22Rv1 (cell line): ENCODE data around the gene SPTBN1.

Experiments used
- H3K27ac ChIP-seq: fragments of 450-650 bp; 2 replicates; pipeline ENCODE4 v1.5.1; 2017
- ZFX ChIP-seq: fragments of 450-650 bp; IDR thresholded peaks from 2 replicates; pipeline ENCODE4 v1.6.1; 2017; ENCODE audit warnings: antibody characterized with exemption, borderline replicate concordance
- TF ChIP-seq, protein P1 (sequence below): fragments of 450-650 bp; IDR thresholded peaks from 2 replicates; pipeline ENCODE4 v1.5.1; 2017; ENCODE audit warnings: mild to moderate bottlenecking

Gene SPTBN1

DNA sequence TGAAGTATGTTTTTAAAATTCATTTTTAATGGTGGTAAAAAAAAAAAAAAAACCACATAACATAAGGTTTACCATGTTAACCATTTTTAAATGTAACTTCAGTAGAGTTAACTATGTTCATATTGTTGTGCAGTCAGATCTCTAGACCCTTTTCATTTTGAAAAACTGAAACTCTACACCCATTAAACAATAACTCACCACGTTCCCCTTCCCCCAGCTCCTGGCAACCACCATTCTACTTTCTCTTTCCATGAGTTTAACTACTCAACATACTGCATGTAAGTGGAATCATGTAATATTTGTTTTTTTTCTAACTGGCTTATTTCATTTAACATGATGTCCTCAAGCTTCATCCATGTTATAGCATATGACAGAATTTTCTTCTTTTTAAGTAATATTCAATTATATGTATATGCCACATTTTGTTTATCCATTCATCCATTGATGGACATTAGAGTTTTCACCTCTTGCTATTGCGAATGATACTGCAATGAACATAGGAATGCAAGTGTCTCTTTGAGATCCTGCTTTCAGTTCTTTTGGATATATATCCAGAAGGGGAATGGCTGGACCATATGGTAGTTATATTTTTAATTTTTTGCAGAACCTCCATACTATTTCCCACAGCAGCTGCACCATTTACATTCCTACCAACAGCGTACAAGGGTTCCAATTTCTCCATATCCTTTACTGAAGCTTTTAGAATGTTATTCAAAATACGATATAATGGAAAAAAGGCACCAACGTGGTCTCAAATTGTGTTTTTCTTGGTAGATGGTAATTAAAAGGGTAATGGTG lies 91.0 kb downstream of the SPTBN1 start:
- TF ChIP-seq, protein P1, sequence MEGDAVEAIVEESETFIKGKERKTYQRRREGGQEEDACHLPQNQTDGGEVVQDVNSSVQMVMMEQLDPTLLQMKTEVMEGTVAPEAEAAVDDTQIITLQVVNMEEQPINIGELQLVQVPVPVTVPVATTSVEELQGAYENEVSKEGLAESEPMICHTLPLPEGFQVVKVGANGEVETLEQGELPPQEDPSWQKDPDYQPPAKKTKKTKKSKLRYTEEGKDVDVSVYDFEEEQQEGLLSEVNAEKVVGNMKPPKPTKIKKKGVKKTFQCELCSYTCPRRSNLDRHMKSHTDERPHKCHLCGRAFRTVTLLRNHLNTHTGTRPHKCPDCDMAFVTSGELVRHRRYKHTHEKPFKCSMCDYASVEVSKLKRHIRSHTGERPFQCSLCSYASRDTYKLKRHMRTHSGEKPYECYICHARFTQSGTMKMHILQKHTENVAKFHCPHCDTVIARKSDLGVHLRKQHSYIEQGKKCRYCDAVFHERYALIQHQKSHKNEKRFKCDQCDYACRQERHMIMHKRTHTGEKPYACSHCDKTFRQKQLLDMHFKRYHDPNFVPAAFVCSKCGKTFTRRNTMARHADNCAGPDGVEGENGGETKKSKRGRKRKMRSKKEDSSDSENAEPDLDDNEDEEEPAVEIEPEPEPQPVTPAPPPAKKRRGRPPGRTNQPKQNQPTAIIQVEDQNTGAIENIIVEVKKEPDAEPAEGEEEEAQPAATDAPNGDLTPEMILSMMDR = no peak
- TF ChIP-seq ZFX = no peak
- no peak overlapping the region for H3K27ac ChIP-seq

DNA sequence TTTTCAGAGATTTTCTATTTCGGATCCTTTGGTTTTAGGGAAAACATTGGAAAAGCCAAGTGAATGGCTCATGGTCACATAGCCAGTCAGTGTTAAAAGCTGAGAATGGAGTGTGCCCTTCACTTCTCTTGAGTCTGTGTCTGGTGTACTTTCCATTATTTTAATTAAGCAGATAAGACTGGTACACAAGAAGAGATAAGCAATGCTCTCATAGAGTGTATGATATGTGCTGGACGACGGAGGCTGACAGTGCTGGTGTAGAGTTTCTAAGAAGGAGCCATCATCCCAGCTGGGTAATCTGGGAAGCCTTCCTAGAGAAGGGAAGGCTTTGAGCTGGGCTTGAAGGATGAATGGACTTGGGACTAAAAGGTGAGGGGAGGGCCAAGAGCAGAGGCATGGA lies 93.3 kb downstream of the SPTBN1 start:
- H3K27ac ChIP-seq = no peak overlapping the region
- TF ChIP-seq, protein P1 = no peak
- no peak for TF ChIP-seq ZFX

DNA sequence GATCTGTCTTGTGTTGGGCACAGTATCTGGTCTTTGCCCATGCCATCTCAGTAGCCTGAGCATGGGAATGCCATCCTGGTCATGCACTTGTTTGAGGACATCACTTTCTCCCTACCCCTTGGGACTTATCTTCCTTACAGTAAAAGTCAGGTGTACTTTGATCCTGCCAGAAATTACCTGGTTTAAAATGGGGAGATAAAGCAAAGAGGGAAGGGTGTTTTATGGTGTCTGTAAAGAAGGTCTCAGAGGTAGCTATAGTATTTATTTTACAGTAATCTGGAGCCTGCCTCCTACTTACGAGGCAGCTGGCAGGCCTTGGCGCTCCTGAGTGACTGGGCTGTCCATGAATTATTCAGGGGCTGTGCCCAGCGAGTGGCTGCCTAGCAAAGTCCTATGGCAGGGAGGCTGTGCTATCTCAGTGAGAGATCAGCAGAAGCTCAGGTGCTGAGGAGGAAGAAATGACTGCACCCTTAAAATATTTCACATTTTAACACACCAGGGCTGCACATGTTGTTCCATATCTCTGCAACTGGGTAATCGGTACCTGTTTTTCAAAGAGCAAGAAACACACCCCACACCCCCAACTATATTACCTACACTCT lies 93.9 kb downstream of the SPTBN1 start:
- TF ChIP-seq, protein P1 = no peak
- no peak for TF ChIP-seq ZFX
- no peak overlapping the region for H3K27ac ChIP-seq

DNA sequence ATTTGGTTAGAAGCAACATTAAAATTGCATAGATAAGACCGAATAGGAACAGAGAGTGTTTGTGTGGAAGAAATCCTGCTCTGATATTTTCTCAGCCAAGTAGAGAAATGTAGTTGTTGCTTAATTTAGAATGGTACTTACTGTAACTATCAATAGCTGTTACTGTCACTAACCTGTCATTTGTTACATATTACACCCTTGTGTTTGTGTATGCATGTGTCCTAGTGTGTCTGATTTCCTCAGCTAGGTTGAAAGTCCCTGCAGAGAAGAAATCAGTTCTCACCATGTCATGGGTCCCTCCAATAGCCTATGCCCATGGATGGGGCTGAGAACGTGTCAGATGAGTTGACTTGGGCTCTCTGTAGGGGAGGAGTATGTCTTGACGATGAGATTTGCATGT lies 94.4 kb downstream of the SPTBN1 start:
- H3K27ac ChIP-seq = no peak overlapping the region
- no peak for TF ChIP-seq ZFX
- TF ChIP-seq, protein P1 = no peak

DNA sequence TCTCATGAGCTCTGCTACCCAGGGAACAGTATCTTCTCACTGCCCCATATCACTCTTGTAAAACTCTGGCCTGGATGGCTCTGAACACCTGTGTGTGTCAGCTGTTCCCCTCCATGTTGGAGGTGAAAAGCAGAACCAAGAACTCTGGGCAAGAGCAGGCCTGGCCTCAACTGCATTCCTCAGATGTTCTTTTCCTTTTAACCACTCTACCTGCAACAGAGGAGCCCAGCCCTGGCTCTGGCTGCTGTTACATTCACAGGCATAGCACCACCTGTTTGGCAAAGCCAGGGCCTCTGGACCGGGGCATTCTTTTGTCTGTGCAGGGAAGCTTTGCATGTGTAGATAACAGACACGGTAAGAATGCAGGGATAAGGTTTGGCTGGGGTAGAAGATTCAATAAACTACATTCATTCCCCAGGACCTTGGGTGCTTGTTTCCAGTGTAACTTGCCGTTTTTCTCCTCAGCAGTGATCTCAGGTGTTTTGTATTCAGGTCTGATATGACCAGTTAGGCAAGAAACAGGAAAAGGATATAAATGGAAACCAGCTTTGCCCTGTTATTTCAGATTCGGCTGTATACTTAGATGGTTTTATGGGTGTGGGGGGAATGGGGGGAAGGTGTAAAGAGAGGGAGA lies 95.1 kb downstream of the SPTBN1 start:
- TF ChIP-seq, protein P1 = no peak
- TF ChIP-seq ZFX = no peak
- no peak overlapping the region for H3K27ac ChIP-seq

DNA sequence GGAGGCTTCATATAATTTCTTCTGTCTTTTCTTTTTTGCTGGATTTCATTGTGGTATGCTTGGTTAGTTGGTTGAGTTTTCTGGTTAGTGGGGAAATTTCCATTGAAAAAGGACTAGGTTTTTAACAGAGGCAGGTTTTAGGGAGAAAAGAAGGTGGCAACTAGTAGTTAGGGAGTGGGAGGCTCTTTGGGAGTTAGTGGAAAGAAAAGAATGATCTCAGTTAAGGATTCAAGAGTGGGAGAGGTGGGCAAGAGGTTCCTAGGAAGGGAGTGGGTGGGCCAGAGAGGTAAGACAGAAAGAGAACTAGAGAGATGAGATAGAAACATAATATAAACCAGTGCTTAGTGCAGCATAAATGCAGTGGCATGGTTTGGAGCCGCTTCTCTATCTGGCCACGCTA lies 96.9 kb downstream of the SPTBN1 start:
- TF ChIP-seq, protein P1 = no peak
- TF ChIP-seq ZFX = no peak
- H3K27ac ChIP-seq = no peak overlapping the region

DNA sequence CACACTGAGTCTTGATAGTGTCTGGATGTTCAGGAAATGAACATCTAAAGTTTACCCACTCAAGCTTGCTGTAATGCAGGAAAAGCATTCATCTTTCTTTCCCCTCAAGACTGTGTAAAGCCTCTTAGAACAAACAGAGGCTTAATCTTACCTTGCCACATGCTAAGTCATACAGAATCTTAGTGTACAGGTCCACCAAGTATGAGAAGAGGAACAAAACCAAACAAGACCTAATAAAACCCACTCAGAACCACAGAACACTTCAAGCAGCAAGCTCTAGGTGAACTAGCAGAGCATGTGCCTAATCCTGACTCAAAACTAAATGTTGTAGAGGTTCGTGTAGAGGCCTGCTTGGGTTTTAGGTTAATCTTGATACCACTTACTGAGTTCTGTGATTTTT lies 97.6 kb downstream of the SPTBN1 start:
- TF ChIP-seq, protein P1 = no peak
- no peak for TF ChIP-seq ZFX
- H3K27ac ChIP-seq = no peak overlapping the region
